CD14-positive monocyte (primary cell): ENCODE results near the gene PDE7B. TPM values are rescaled to one million over a fixed set of nuclear protein-coding genes. Genes with fewer than 3 reads are reported as not detected.
"Not testable (repeated sequence)": the region's sequence is repeated elsewhere in the genome, so short reads cannot be mapped to it uniquely, and the experiment has no call there.

ENCODE experiments used
- DNase-seq, 3 donors: peaks; one replicate each; pipeline ENCODE4 v3.0.0-alpha.2; 2011 to 2022
- H2AFZ ChIP-seq: 2 replicates; pipeline ENCODE4 v1.6.0; 2012; ENCODE audit warnings: mild to moderate bottlenecking, low read depth, low read length, inconsistent platforms; ENCODE audit not compliant: insufficient read depth, poor library complexity, severe bottlenecking
- H3K27ac ChIP-seq, 2 donors: 1 replicate in 1 of 2; 2 replicates in 1 of 2; pipeline ENCODE4 v1.5.1; 2012 to 2013; ENCODE audit warnings: low read length in 2 of 2, control low read depth in 1 of 2, inconsistent platforms in 1 of 2, low read depth in 1 of 2, mild to moderate bottlenecking in 1 of 2
- H3K27me3 ChIP-seq, 2 donors: one replicate each; pipeline versions ENCODE4 v1.6.0 to v1.6.1; 2011 to 2013; ENCODE audit warnings: low read length in 2 of 2; ENCODE audit not compliant: control insufficient read depth in 2 of 2, insufficient read depth in 2 of 2
- H3K36me3 ChIP-seq, 2 donors: replicated peaks in 1 of 2; 1 replicate in 1 of 2; 2 replicates in 1 of 2; pipeline versions ENCODE4 v1.5.1 to v1.6.1; 2012 to 2013; ENCODE audit warnings: low read length in 2 of 2, control low read depth in 1 of 2, inconsistent platforms in 1 of 2, mild to moderate bottlenecking in 1 of 2; ENCODE audit not compliant: insufficient read depth in 2 of 2, control insufficient read depth in 1 of 2
- H3K4me1 ChIP-seq, 2 donors: 1 replicate in 1 of 2; 2 replicates in 1 of 2; pipeline versions ENCODE4 v1.5.1 to v1.6.1; 2012 to 2013; ENCODE audit warnings: low read length in 2 of 2, control low read depth in 1 of 2, inconsistent platforms in 1 of 2, mild to moderate bottlenecking in 1 of 2, moderate library complexity in 1 of 2; ENCODE audit not compliant: insufficient read depth in 2 of 2, control insufficient read depth in 1 of 2
- H3K4me2 ChIP-seq: replicated peaks from 2 replicates; pipeline ENCODE3; 2012; ENCODE audit warnings: low read length, moderate library complexity, mild to moderate bottlenecking; ENCODE audit not compliant: poor library complexity, severe bottlenecking; ENCODE audit errors: extremely low read depth
- H3K4me3 ChIP-seq, 3 experiments: fragments of 200-600 bp in 1 of 3; sonication (generic) in 1 of 3; replicated peaks in 1 of 3; 1 replicate in 2 of 3; 2 replicates in 1 of 3; pipeline ENCODE4 v1.5.1; 2011 to 2013; ENCODE audit warnings: low read length in 3 of 3, mild to moderate bottlenecking in 3 of 3, control low read depth in 2 of 3, low read depth in 2 of 3, inconsistent platforms in 1 of 3, moderate library complexity in 1 of 3
- H3K79me2 ChIP-seq: 2 replicates; pipeline ENCODE4 v1.6.0; 2012; ENCODE audit warnings: mild to moderate bottlenecking, control low read depth, inconsistent platforms, low read length, moderate library complexity; ENCODE audit not compliant: insufficient read depth
- H3K9ac ChIP-seq: 2 replicates; pipeline ENCODE4 v1.6.0; 2017; ENCODE audit warnings: low read length, mild to moderate bottlenecking; ENCODE audit not compliant: insufficient read depth, poor library complexity, severe bottlenecking
- H3K9me3 ChIP-seq, 2 donors: replicated peaks in 1 of 2; 1 replicate in 1 of 2; 2 replicates in 1 of 2; pipeline versions ENCODE4 v1.5.1 to v1.6.1; 2012 to 2013; ENCODE audit warnings: low read length in 2 of 2, control low read depth in 1 of 2; ENCODE audit not compliant: control insufficient read depth in 1 of 2, insufficient read depth in 1 of 2
- H4K20me1 ChIP-seq: 2 replicates; pipeline ENCODE4 v1.6.0; 2012; ENCODE audit warnings: mild to moderate bottlenecking, low read length, control low read depth, moderate library complexity; ENCODE audit not compliant: insufficient read depth
- H3K27ac Mint-ChIP-seq, 7 donors: one replicate each; pipeline ENCODE4 v1.8.0; 2020; ENCODE audit warnings: mild to moderate bottlenecking in 7 of 7, mixed read lengths in 7 of 7, moderate library complexity in 6 of 7, inconsistent platforms in 2 of 7
- H3K27me3 Mint-ChIP-seq, 3 donors: one replicate each; pipeline ENCODE4 v1.8.0; 2021 to 2022; ENCODE audit warnings: low read depth in 3 of 3, mild to moderate bottlenecking in 3 of 3, mixed read lengths in 3 of 3, moderate library complexity in 3 of 3, inconsistent platforms in 1 of 3
- H3K36me3 Mint-ChIP-seq, 2 donors: one replicate each; pipeline ENCODE4 v1.8.0; 2020; ENCODE audit warnings: mixed read lengths in 2 of 2, inconsistent platforms in 1 of 2, mild to moderate bottlenecking in 1 of 2
- H3K4me1 Mint-ChIP-seq: one replicate; pipeline ENCODE4 v1.8.0; 2020; ENCODE audit warnings: mild to moderate bottlenecking, mixed read lengths
- H3K4me3 Mint-ChIP-seq, 2 donors: one replicate each; pipeline ENCODE4 v1.8.0; 2020; ENCODE audit warnings: mild to moderate bottlenecking in 2 of 2, mixed read lengths in 2 of 2, moderate library complexity in 1 of 2
- H3K9me3 Mint-ChIP-seq, 7 donors: one replicate each; pipeline ENCODE4 v1.8.0; 2020 to 2022; ENCODE audit warnings: mixed read lengths in 7 of 7, mild to moderate bottlenecking in 6 of 7, moderate library complexity in 6 of 7, inconsistent platforms in 2 of 7
- WGBS: methylation state at CpG from one replicate; pipeline ENCODE4 v1.1.5; 2013; ENCODE audit warnings: missing lambda C conversion rate; ENCODE audit not compliant: insufficient coverage; 5-methylcytosine and 5-hydroxymethylcytosine counted together
- intact Hi-C, 2 donors: fragments of 100-400 bp; cut with micrococcal nuclease; formaldehyde crosslinking; loops; one replicate each; pipeline versions ENCODE4 v1.15.0 to v1.15.1; 2023
- polyA plus RNA-seq, 3 donors: library from polyadenylated mRNA; depleted of rRNA in 1 of 3; unstranded in 2 of 3; stranded (reverse) in 1 of 3; fragments of 300-500 nt in 2 of 3; fragments of >200 nt in 1 of 3; fragmentation: Illumina TruSeq in 2 of 3; gene quantifications; 1 replicate in 2 of 3; 2 replicates in 1 of 3; pipeline ENCODE4 v1.2.3, GENCODE V29; 2012 to 2021
- TF ChIP-seq, protein P1 (sequence below): fragments of 200-600 bp; IDR thresholded peaks from one replicate; pipeline ENCODE4 v1.8.0; 2022; ENCODE audit warnings: antibody characterized with exemption, mild to moderate bottlenecking

The PDE7B gene
- polyA plus RNA-seq, 3 donors, result 0.37 to 1.1 (median 0.89) TPM

- Histone ChIP-seq H3K4me2 (no peak overlapping the region), H3K4me3 (no peak overlapping the region), H4K20me1 (no peaks in the 10 kb centered on the region), H3K79me2 (no peaks in the 10 kb centered on the region), H3K4me1 (no peaks in the 10 kb centered on the region), H3K27ac (no peak overlapping the region), H3K36me3 (no peaks in the 10 kb centered on the region), H2AFZ (no peak overlapping the region), H3K9ac (no peak overlapping the region), H3K27me3 (no peaks in the 10 kb centered on the region), H3K9me3 (no peaks in the 10 kb centered on the region)
- Mint-ChIP-seq H3K27ac (no peak overlapping the region), H3K36me3 (no peaks in the 10 kb centered on the region), H3K27me3 (peaks cover 0 to 8% (median 0%) of the 10 kb centered on the region in 3 donors), H3K9me3 (peaks cover 0 to 3% (median 0%) of the 10 kb centered on the region in 7 donors), H3K4me3 (no peak overlapping the region), H3K4me1 (peaks cover 7% of the 10 kb centered on the region)
- no peak for DNase-seq
- intact Hi-C loops, result no loop called here
- no CpG with 5 or more reads among the region's 2 CpGs for WGBS
- TF ChIP-seq, protein P1, sequence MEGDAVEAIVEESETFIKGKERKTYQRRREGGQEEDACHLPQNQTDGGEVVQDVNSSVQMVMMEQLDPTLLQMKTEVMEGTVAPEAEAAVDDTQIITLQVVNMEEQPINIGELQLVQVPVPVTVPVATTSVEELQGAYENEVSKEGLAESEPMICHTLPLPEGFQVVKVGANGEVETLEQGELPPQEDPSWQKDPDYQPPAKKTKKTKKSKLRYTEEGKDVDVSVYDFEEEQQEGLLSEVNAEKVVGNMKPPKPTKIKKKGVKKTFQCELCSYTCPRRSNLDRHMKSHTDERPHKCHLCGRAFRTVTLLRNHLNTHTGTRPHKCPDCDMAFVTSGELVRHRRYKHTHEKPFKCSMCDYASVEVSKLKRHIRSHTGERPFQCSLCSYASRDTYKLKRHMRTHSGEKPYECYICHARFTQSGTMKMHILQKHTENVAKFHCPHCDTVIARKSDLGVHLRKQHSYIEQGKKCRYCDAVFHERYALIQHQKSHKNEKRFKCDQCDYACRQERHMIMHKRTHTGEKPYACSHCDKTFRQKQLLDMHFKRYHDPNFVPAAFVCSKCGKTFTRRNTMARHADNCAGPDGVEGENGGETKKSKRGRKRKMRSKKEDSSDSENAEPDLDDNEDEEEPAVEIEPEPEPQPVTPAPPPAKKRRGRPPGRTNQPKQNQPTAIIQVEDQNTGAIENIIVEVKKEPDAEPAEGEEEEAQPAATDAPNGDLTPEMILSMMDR, result no peak
These were observed 253.1 kb downstream of the PDE7B start for GRCh38 chr6:136104556-136104955.

- H3K27ac Mint-ChIP-seq, H3K4me2 ChIP-seq, H3K4me1 Mint-ChIP-seq, H3K9ac ChIP-seq, H3K27me3 Mint-ChIP-seq, H3K27me3 ChIP-seq, H4K20me1 ChIP-seq, intact Hi-C loops, H3K36me3 Mint-ChIP-seq, H3K4me3 ChIP-seq, H3K9me3 Mint-ChIP-seq, H3K36me3 ChIP-seq, H3K79me2 ChIP-seq, H2AFZ ChIP-seq, H3K4me1 ChIP-seq, H3K4me3 Mint-ChIP-seq, H3K9me3 ChIP-seq, DNase-seq, H3K27ac ChIP-seq: not testable (repeated sequence)
- no CpG with 5 or more reads among the region's 4 CpGs for WGBS
These were observed 254.3 kb downstream of the PDE7B start for GRCh38 chr6:136105797-136106196.
